SU-DHL-6 (cell line): ENCODE results near the gene MC1R.

Experiments
- H2AFZ ChIP-seq: fragments of 200-600 bp; sonication (generic); 2 replicates; pipeline ENCODE4 v1.6.1; 2014; ENCODE audit warnings: low read depth, mild to moderate bottlenecking, moderate library complexity, mixed read lengths, antibody characterized with exemption, low read length; ENCODE audit not compliant: severe bottlenecking
- H3F3A ChIP-seq: fragments of 200-600 bp; shearing (Covaris generic); 2 replicates; pipeline ENCODE4 v1.6.0; 2016; ENCODE audit warnings: antibody characterized with exemption, mild to moderate bottlenecking; ENCODE audit not compliant: insufficient read depth
- H3K27ac ChIP-seq: fragments of 200-600 bp; sonication (generic); 2 replicates; pipeline ENCODE4 v1.5.1; 2016; ENCODE audit warnings: low read depth, mild to moderate bottlenecking, low read length, moderate library complexity, mixed read lengths
- H3K27me3 ChIP-seq: fragments of 200-600 bp; sonication (generic), shearing (Covaris generic); 2 replicates; pipeline ENCODE4 v1.6.0; 2014; ENCODE audit warnings: mild to moderate bottlenecking, low read length
- H3K36me3 ChIP-seq: fragments of 200-600 bp; sonication (generic); 2 replicates; pipeline ENCODE4 v1.6.1; 2014; ENCODE audit warnings: mild to moderate bottlenecking, low read length, mixed read lengths
- H3K4me2 ChIP-seq: fragments of 300-600, 200-600 bp; shearing (Covaris generic), sonication (generic); 2 replicates; pipeline ENCODE4 v1.6.0; 2014; ENCODE audit warnings: low read length, low read depth, mild to moderate bottlenecking; ENCODE audit not compliant: poor library complexity, severe bottlenecking
- H3K4me3 ChIP-seq: fragments of 200-600 bp; sonication (generic); 2 replicates; pipeline ENCODE4 v1.5.1; 2014; ENCODE audit warnings: antibody characterized with exemption, low read length, mild to moderate bottlenecking, mixed read lengths; ENCODE audit not compliant: insufficient read depth, poor library complexity, severe bottlenecking
- H3K79me2 ChIP-seq: fragments of 200-600 bp; sonication (generic); 2 replicates; pipeline ENCODE4 v1.6.1; 2014; ENCODE audit warnings: mild to moderate bottlenecking, low read length, moderate library complexity; ENCODE audit not compliant: insufficient read depth
- H3K9ac ChIP-seq: fragments of 200-600 bp; sonication (generic); 2 replicates; pipeline ENCODE4 v1.7.0; 2014; ENCODE audit warnings: mild to moderate bottlenecking, low read length
- H3K9me2 ChIP-seq: fragments of 200-600 bp; sonication (generic); replicated peaks from 2 replicates; pipeline ENCODE4 v1.6.1; 2014; ENCODE audit warnings: low read length; ENCODE audit not compliant: insufficient read depth
- H3K9me3 ChIP-seq: fragments of 200-600 bp; sonication (generic); 2 replicates; pipeline ENCODE4 v1.6.1; 2014; ENCODE audit warnings: low read length, mixed read lengths; ENCODE audit not compliant: insufficient read depth
- H4K20me1 ChIP-seq: fragments of 200-600 bp; sonication (generic); 2 replicates; pipeline ENCODE4 v1.6.1; 2014; ENCODE audit warnings: low read depth, mild to moderate bottlenecking, antibody characterized with exemption, low read length, moderate library complexity, mixed read lengths
- CTCF ChIP-seq: fragments of 200-600 bp; sonication (generic); IDR thresholded peaks from one replicate; pipeline ENCODE4 v1.5.1; 2017; ENCODE audit warnings: antibody characterized with exemption, mild to moderate bottlenecking, low read length, moderate library complexity; ENCODE audit not compliant: insufficient read depth, poor library complexity, severe bottlenecking
- EZH2phosphoT487 ChIP-seq: fragments of 200-600 bp; sonication (generic), shearing (Covaris generic); conservative IDR thresholded peaks from 2 replicates; pipeline ENCODE4 v1.6.1; 2018; ENCODE audit warnings: mild to moderate bottlenecking, antibody characterized with exemption, low read length, moderate library complexity, mixed read lengths

The MC1R gene

GRCh38 chr16:89902980-89903379, 15.7 kb upstream of the MC1R start:
- Histone ChIP-seq H3K9me2 (no peaks in the 10 kb centered on the region), H3K79me2 (no peaks in the 10 kb centered on the region), H4K20me1 (no peaks in the 10 kb centered on the region), H3K27me3 (no peaks in the 10 kb centered on the region), H3K27ac (no peak overlapping the region), H3K4me3 (no peak overlapping the region), H3K4me2 (no peak overlapping the region), H3K36me3 (peaks cover 3% of the 10 kb centered on the region; the same call in 1 of the 2 replicates), H3K9ac (no peak overlapping the region), H3K9me3 (no peaks in the 10 kb centered on the region), H3F3A (peaks cover 8% of the 10 kb centered on the region; the same call in 1 of the 2 replicates), H2AFZ (no peak overlapping the region)
- TF ChIP-seq EZH2phosphoT487 (no peak), CTCF (no peak)

- Histone ChIP-seq H4K20me1 (no peaks in the 10 kb centered on the region), H3K36me3 (peaks cover 3% of the 10 kb centered on the region; the same call in 1 of the 2 replicates), H3K9ac (no peak overlapping the region), H3F3A (peaks cover 12% of the 10 kb centered on the region), H3K9me3 (no peaks in the 10 kb centered on the region), H3K27ac (no peak overlapping the region), H2AFZ (no peak overlapping the region), H3K9me2 (no peaks in the 10 kb centered on the region), H3K79me2 (no peaks in the 10 kb centered on the region), H3K4me2 (no peak overlapping the region), H3K4me3 (no peak overlapping the region), H3K27me3 (no peaks in the 10 kb centered on the region)
- TF ChIP-seq CTCF: no peak
- TF ChIP-seq EZH2phosphoT487: no peak
Measured at GRCh38 chr16:89903908-89904515, 14.7 kb upstream of the MC1R start.

GRCh38 chr16:89904606-89905510, 13.8 kb upstream of the MC1R start:
- Histone ChIP-seq H3F3A (peaks cover 15% of the 10 kb centered on the region), H3K9me2 (no peaks in the 10 kb centered on the region), H3K79me2 (no peaks in the 10 kb centered on the region), H3K4me2 (no peak overlapping the region), H3K9me3 (no peaks in the 10 kb centered on the region), H4K20me1 (no peaks in the 10 kb centered on the region), H3K27ac (no peak overlapping the region), H3K4me3 (no peak overlapping the region), H2AFZ (no peak overlapping the region), H3K36me3 (peaks cover under 1% of the 10 kb centered on the region; the same call in 1 of the 2 replicates), H3K27me3 (no peaks in the 10 kb centered on the region), H3K9ac (no peak overlapping the region)
- TF ChIP-seq EZH2phosphoT487: no peak
- no peak for TF ChIP-seq CTCF
